Left cardiac atrium (tissue), 4 donors: ENCODE measurements around the gene FOXN4. TPM values are rescaled to one million over a fixed set of nuclear protein-coding genes. Genes with fewer than 3 reads are reported as not detected.
A peak's percentile ranks its signal among the peaks of the same experiment; 100 is the strongest.

ENCODE experiments used
- ATAC-seq, 2 donors: fragments of 200-7000 bp; cut with Tn5 transposase; one replicate each; pipeline ENCODE4 v1.9.1; 2020; ENCODE audit warnings: mild to moderate bottlenecking in 2 of 2, moderate library complexity in 2 of 2
- DNase-seq: peaks from one replicate; pipeline ENCODE4 v3.0.0-alpha.2; 2020
- intact Hi-C, 2 donors: fragments of 100-400 bp; cut with DNase I; formaldehyde crosslinking; loops; one replicate each; pipeline versions ENCODE4 v1.14.1 to v1.15.1; 2022 to 2023
- total RNA-seq, 2 donors: library from RNA; stranded (reverse); fragmentation: NEBNext Ultra II Directional; extraction: Animal tissue kit (Norgen Biotek cat#: 25700); gene quantifications; one replicate each; pipeline ENCODE4 v1.2.1, GENCODE V29; 2021
- donor health status: DM: no; HTN: yes; CAD: no.
- donor health status: DM: no; HTN: yes; CAD: no; lungs with severe emphysema.
- donor health status: DM: yes; HTN: yes; CAD: no.
- donor health status: Dilated cardiomyopathy.

FOXN4 gene
- total RNA-seq, 2 donors from 2014 or later, result not detected

- no peak for DNase-seq
- intact Hi-C loops, result no loop called here
- ATAC-seq, result no peak
These were observed 21.1 kb downstream of the FOXN4 start for GRCh38 chr12:109287811-109288469.

DNA sequence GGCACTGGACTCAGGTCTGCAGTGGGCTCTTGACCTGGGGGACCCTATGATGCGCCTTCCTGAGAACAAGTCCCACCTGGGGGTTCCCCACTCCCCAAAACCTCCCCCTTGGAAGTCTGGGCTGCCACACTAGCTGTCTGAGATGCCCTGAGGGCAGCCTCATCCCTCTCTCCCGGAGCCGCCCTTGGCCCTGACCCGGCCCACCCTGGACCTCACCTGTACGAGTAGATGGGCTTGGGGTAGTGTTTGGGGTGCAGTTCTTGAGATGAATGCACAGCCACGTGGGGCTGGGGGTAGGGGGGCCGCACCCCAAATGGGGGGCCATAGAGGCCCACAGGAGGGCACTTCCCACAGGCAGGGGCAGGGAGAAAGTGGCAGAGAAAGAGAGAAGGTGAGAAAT lies 21.9 kb downstream of the FOXN4 start:
- no peak for DNase-seq
- no peak for ATAC-seq
- intact Hi-C loops, result no loop called here

DNA sequence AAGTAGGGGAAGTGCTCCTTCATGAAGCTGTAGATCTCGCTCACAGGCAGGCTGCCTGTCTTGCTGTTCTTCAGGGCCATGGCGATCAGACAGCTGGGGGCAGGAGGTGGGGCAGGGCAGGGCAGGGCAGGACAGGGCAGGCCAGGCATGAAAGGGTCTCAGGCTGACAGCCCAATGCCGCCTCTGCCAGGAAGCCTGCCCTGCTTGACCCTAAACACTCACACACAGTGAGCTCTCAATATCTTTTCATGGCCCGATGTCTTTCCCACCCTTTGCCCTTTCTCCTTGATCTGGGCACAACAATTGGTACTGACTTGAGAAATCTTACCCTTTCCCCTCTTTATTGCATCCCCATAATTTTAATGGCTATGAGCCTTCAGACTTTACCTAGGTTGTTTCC lies 22.4 kb downstream of the FOXN4 start:
- intact Hi-C loops, result no loop called here
- DNase-seq (no peak), ATAC-seq (no peak)

- ATAC-seq (no peak), DNase-seq (no peak)
- intact Hi-C loops, result no loop called here
These were observed 22.8 kb downstream of the FOXN4 start for GRCh38 chr12:109286252-109286651.

DNA sequence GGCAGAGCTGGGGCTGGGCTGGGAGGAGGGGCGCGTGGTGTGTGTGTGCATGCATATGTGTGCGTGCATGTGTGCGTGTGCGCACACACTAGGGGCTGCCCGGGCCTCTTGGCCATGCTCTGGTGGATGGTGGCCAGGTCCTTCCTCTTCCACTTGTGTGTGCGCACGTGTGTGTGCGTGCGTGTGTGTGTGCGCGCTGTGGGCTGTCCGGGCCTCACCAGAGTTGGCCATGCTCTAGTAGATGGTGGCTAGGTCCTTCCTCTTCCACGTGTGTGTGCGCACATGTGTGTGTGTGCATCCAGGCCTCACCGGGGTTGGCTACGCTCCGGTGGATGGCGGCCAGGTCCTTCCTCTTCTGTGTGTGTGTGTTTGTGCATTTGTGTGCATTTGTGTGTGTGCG lies 24.7 kb downstream of the FOXN4 start:
- DNase-seq (no peak), ATAC-seq (peak in 1 of 2 donors; percentile 6)
- intact Hi-C loops, result no loop called here

GRCh38 chr12:109281452-109281851 lies 27.6 kb downstream of the FOXN4 start:
- ATAC-seq, result no peak
- intact Hi-C loops, result no loop called here
- no peak for DNase-seq

GRCh38 chr12:109279525-109279924 lies 29.6 kb downstream of the FOXN4 start:
- DNase-seq (no peak), ATAC-seq (no peak)
- intact Hi-C loops, result no loop called here

DNA sequence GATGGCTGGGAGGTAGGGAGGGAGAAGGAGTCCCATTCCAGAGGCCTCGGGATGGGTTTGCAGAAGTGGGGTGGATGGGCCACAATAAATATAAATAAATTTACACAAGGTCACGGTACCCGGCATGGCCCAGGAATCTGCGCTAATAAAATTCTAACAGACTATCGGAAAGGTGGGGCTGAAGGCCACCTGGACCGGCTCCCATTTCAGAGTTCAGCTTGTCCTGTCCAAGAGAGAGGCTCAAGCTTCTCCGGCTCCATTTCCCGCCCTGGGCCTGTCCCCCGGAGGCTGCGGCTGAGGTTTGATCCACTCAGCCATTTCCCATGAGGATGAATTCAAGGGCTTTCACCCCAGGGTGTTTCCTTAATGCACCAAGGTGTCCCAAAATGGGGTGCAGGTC lies 30.2 kb downstream of the FOXN4 start:
- no peak for ATAC-seq
- no peak for DNase-seq
- intact Hi-C loops, result no loop called here

- no peak for DNase-seq
- intact Hi-C loops, result no loop called here
- ATAC-seq, result peak; percentile 16 to 20
These were observed 31.0 kb downstream of the FOXN4 start for GRCh38 chr12:109277899-109278762.

DNA sequence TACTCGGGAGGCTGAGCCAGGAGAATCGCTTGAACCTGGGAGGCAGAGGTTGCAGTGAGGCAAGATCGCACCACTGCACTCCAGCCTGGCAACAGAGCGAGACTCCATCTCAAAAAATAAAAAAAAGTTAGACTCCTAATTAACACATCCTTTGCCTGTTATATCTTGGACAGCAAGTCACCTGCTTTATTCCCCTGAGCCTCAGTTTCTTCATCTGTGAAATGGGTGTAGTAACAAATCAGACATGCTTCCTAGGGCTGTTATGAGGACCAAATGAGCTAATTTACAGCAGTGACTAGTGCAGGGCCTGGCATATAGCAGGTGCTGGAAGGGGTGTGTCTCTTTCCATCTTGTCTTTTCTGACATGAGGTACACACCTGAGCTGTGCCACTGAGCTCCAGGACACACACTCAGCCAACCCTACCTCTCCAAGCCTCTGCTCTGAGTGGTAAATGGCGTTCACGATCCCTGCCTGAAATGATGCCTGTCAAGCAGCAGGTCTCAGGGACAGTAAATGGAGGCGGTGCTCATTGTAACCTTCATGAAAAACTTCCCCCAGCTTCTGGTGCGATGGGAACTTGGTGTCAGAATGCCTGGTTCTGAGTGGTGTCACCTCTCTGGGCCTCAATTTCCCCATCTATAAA lies 31.7 kb downstream of the FOXN4 start:
- DNase-seq (no peak), ATAC-seq (no peak)
- intact Hi-C loops, result no loop called here

DNA sequence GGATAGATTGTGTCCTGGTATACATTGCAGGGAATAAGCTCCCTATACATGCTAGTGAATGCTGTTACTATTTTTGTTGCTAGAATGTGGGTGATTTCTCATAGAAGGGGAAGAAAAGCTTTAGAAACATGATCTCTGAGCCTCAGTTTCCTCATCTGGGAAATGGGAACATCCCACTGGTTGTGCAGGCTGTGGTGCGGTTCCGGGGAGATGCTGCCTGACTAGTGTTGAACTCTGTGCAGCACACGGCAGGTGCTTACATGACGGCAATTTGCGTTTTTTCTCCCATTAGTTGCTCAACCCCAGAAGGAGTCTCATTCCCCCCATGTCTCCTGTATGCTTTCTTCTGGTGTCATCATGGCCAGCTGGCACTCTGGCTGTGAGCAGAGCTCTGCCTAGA lies 32.9 kb downstream of the FOXN4 start:
- DNase-seq (no peak), ATAC-seq (no peak)
- intact Hi-C loops, result no loop called here

DNA sequence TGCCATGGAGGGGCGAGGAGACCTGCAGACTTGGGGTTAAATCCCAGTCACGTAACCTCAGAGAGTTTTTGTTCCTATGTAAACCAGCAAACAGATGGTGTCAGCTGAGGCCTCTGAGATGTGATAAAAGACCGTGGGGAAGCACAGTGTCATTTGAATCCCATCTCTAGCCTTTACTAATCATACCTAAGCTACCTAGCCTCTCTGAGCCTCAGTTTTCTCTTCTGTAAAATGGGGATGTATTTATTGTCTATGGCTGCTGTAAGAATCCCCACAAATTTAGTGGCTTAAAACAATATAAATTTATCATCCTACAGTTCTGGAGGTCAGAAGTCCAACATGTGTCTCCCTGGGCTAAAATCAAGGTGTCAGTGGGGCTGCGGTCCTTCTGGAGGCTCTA lies 33.9 kb downstream of the FOXN4 start:
- ATAC-seq, result no peak

DNA sequence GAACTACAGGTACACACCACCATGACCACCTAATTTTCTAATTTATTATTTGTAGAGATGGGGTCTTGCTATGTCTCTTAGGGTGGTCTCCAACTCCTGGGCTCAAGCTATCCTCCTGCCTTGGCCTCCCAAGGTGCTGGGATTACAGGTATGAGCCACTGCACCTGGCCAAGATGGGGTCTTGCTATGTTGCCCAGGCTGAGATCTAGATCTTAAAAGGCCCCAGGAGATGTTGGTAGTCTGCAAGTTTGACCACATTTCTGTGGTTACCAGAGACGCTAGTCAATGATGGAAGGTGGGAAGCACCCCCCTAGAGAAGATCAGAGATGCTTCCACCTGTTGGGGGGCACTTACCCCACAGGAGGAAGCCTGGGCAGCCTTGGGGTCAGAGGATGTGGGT lies 34.7 kb downstream of the FOXN4 start:
- DNase-seq (no peak), ATAC-seq (no peak)
- intact Hi-C loops, result no loop called here

More for the DNA sequence above, 33.9 kb downstream of the FOXN4 start:
- intact Hi-C loops, result no loop called here
- DNase-seq, result no peak

DNA sequence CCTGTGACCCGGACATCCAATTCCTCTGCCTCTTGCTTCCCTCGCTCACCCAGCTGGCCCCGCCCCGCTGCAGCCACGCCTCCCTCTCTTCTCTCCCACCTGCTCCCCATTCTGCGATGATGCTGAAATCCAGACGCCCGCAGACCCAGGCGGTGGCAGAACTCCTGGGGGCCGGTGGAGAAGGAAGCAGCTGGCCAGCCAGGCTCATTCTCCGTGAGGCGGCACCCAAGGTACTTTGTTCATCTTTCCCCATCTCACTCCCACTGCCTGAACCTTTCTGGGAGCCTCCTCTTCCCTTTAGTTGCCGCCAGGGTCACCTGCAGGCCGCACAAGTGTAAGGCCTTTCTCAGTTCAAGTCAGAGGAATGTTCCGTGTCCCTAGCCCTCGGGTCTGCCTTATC lies 35.7 kb downstream of the FOXN4 start:
- no peak for ATAC-seq
- DNase-seq, result no peak
- intact Hi-C loops, result no loop called here

GRCh38 chr12:109271418-109271817 lies 37.7 kb downstream of the FOXN4 start:
- DNase-seq (no peak), ATAC-seq (no peak)
- intact Hi-C loops, result no loop called here

GRCh38 chr12:109270494-109270893 lies 38.6 kb downstream of the FOXN4 start:
- intact Hi-C loops, result no loop called here
- DNase-seq (no peak), ATAC-seq (no peak)

DNA sequence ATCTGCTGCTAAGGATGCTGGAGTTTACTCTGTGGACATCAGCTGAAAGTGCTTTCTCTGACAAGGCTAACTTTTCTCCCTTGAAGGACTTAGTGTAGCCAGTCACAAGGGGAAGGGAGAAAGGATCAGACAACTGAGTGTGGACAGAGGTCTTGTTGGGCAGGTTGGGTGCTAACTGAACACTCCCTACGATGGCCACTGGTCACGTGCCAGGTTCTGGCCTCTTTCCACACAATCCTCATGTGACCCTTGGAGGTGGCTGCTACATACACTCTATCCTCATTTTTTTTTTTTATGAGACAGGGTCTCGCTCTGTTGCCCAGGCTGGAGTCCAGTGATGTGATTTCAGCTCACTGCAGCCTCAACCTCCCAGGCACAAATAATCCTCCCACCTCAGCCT lies 39.7 kb downstream of the FOXN4 start:
- intact Hi-C loops, result no loop called here
- ATAC-seq (peak; percentile 22 to 28), DNase-seq (no peak)

GRCh38 chr12:109268896-109269295 lies 40.2 kb downstream of the FOXN4 start:
- intact Hi-C loops, result no loop called here
- DNase-seq (no peak), ATAC-seq (no peak)

- intact Hi-C loops, result no loop called here
- ATAC-seq (no peak), DNase-seq (no peak)
These were observed 41.7 kb downstream of the FOXN4 start for GRCh38 chr12:109267361-109267760.

GRCh38 chr12:109266106-109266879 lies 42.8 kb downstream of the FOXN4 start:
- DNase-seq, result no peak
- ATAC-seq, result no peak
- intact Hi-C loops, result no loop called here
